SK-N-SH treated with all-trans-retinoic acid at 6 μM for 48 hours (cell line): ENCODE results near the gene CACNB4.
"Not testable (repeated sequence)": the region's sequence is repeated elsewhere in the genome, so short reads cannot be mapped to it uniquely, and the experiment has no call there.

ENCODE experiments used
- ATAC-seq: fragments of 200-7000 bp; cut with Tn5 transposase; 3 replicates; pipeline ENCODE4 v1.9.1; 2020; ENCODE audit warnings: mild to moderate bottlenecking, moderate library complexity
- ARNTL ChIP-seq: fragments of 450-650 bp; formaldehyde crosslinking; IDR thresholded peaks from 2 replicates; pipeline ENCODE4 v1.5.0; 2020; ENCODE audit warnings: low read depth, mild to moderate bottlenecking, moderate library complexity, borderline replicate concordance
- BACH2 ChIP-seq: fragments of 250-450 bp; sonication (Bioruptor Pico); IDR thresholded peaks from 2 replicates; pipeline ENCODE4 v1.9.0; 2021; ENCODE audit warnings: mild to moderate bottlenecking, borderline replicate concordance
- CSDC2 ChIP-seq: fragments of 250-450 bp; sonication (Bioruptor Pico); IDR thresholded peaks from 2 replicates; pipeline ENCODE4 v1.5.0; 2020; ENCODE audit warnings: mild to moderate bottlenecking, moderate library complexity
- ESRRG ChIP-seq: fragments of 250-450 bp; sonication (Bioruptor Pico); IDR thresholded peaks from 2 replicates; pipeline ENCODE4 v1.6.1; 2021; ENCODE audit warnings: mild to moderate bottlenecking
- PPARA ChIP-seq: fragments of 250-450 bp; sonication (Bioruptor Pico); IDR thresholded peaks from 2 replicates; pipeline ENCODE4 v1.5.0; 2020; ENCODE audit warnings: mild to moderate bottlenecking, borderline replicate concordance
- SNAI2 ChIP-seq: fragments of 250-450 bp; sonication (Bioruptor Pico); IDR thresholded peaks from 2 replicates; pipeline ENCODE4 v1.5.0; 2020; ENCODE audit warnings: mild to moderate bottlenecking, moderate library complexity
- TOX ChIP-seq: fragments of 250-450 bp; sonication (Bioruptor Pico); IDR thresholded peaks from 2 replicates; pipeline ENCODE4 v1.8.0; 2021; ENCODE audit warnings: mild to moderate bottlenecking, moderate library complexity, borderline replicate concordance
- ZC3H10 ChIP-seq: fragments of 250-450 bp; sonication (Bioruptor Pico); IDR thresholded peaks from 2 replicates; pipeline ENCODE4 v1.5.1; 2021; ENCODE audit warnings: mild to moderate bottlenecking, moderate library complexity
- ZFP3 ChIP-seq: fragments of 250-450 bp; sonication (Bioruptor Pico); IDR thresholded peaks from 2 replicates; pipeline ENCODE4 v1.5.0; 2020; ENCODE audit warnings: mild to moderate bottlenecking, moderate library complexity
- ZNF565 ChIP-seq: fragments of 450-650 bp; formaldehyde crosslinking; conservative IDR thresholded peaks from 2 replicates; pipeline ENCODE4 v1.5.0; 2020; ENCODE audit warnings: low read depth, mild to moderate bottlenecking, moderate library complexity
- ZNF8 ChIP-seq: fragments of 450-650 bp; formaldehyde crosslinking; IDR thresholded peaks from 2 replicates; pipeline ENCODE4 v1.5.0; 2020; ENCODE audit warnings: mild to moderate bottlenecking, moderate library complexity
- TF ChIP-seq, protein P1 (sequence below): fragments of 250-450 bp; sonication (Bioruptor Pico); IDR thresholded peaks from 2 replicates; pipeline ENCODE4 v1.8.0; 2020; ENCODE audit warnings: mild to moderate bottlenecking, moderate library complexity, borderline replicate concordance
- TF ChIP-seq, protein P2 (sequence below): fragments of 250-450 bp; sonication (Bioruptor Pico); IDR thresholded peaks from 2 replicates; pipeline ENCODE4 v1.8.0; 2021; ENCODE audit warnings: low read depth, mild to moderate bottlenecking, moderate library complexity, borderline replicate concordance
- TF ChIP-seq, protein P3 (sequence below): fragments of 250-450 bp; sonication (Bioruptor Pico); IDR thresholded peaks from 2 replicates; pipeline ENCODE4 v1.5.0; 2020; ENCODE audit warnings: mild to moderate bottlenecking, moderate library complexity
- TF ChIP-seq, protein P4 (sequence below): fragments of 250-450 bp; sonication (Bioruptor Pico); IDR thresholded peaks from 2 replicates; pipeline ENCODE4 v1.5.1; 2020; ENCODE audit warnings: low read depth, mild to moderate bottlenecking, moderate library complexity

CACNB4 gene

DNA sequence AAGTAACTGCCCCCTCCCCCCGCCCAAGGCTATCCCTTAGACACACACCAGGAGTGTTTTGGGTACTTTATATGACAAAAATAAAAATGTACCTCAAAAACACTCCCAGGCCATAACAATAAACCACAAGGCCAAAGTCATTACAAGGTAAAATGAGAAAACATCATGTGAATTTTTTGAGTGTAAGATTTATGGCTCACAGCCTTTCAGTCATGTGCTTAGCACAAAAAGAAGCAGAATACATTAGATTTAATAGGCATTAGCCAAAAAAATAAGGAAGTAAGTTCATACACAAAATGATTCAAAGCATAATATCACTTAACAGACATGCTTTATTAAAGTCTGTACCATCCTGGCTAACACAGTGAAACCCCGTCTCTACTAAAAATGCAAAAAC lies 103.7 kb downstream of the CACNB4 start:
- TF ChIP-seq, protein P1, sequence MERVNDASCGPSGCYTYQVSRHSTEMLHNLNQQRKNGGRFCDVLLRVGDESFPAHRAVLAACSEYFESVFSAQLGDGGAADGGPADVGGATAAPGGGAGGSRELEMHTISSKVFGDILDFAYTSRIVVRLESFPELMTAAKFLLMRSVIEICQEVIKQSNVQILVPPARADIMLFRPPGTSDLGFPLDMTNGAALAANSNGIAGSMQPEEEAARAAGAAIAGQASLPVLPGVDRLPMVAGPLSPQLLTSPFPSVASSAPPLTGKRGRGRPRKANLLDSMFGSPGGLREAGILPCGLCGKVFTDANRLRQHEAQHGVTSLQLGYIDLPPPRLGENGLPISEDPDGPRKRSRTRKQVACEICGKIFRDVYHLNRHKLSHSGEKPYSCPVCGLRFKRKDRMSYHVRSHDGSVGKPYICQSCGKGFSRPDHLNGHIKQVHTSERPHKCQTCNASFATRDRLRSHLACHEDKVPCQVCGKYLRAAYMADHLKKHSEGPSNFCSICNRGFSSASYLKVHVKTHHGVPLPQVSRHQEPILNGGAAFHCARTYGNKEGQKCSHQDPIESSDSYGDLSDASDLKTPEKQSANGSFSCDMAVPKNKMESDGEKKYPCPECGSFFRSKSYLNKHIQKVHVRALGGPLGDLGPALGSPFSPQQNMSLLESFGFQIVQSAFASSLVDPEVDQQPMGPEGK (CRISPR knock-in tag), result no peak
- TF ChIP-seq SNAI2 (CRISPR knock-in tag) (no peak), TOX (CRISPR knock-in tag) (no peak), ZFP3 (CRISPR knock-in tag) (no peak), ZNF565 (CRISPR knock-in tag) (no peak), BACH2 (CRISPR knock-in tag) (no peak), PPARA (no peak), ZC3H10 (CRISPR knock-in tag) (no peak)
- TF ChIP-seq, protein P2, sequence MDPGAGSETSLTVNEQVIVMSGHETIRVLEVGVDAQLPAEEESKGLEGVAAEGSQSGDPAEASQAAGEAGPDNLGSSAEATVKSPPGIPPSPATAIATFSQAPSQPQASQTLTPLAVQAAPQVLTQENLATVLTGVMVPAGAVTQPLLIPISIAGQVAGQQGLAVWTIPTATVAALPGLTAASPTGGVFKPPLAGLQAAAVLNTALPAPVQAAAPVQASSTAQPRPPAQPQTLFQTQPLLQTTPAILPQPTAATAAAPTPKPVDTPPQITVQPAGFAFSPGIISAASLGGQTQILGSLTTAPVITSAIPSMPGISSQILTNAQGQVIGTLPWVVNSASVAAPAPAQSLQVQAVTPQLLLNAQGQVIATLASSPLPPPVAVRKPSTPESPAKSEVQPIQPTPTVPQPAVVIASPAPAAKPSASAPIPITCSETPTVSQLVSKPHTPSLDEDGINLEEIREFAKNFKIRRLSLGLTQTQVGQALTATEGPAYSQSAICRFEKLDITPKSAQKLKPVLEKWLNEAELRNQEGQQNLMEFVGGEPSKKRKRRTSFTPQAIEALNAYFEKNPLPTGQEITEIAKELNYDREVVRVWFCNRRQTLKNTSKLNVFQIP (CRISPR knock-in tag), result no peak
- TF ChIP-seq, all 23 proteins: peak for 0
- no peak for ATAC-seq

DNA sequence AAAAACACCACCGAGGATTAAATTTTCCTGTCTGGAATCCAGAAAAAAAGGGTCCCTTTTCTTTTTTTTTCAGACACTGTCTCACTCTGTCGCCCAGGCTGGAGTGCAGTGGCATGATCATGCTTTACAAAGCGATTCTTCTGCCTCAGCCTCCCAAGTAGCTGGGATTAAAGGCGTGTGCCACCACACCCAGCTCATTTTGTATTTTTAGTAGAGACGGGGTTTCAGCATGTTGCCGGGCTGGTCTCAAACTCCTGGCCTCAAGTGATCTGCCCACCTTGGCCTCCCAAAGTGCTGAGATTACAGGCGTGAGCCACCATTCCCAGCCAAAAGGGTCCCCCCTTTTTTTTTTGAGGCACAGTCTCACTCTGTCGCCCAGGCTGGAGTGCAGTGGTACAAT lies 104.7 kb downstream of the CACNB4 start:
- ATAC-seq, result not testable (repeated sequence)

DNA sequence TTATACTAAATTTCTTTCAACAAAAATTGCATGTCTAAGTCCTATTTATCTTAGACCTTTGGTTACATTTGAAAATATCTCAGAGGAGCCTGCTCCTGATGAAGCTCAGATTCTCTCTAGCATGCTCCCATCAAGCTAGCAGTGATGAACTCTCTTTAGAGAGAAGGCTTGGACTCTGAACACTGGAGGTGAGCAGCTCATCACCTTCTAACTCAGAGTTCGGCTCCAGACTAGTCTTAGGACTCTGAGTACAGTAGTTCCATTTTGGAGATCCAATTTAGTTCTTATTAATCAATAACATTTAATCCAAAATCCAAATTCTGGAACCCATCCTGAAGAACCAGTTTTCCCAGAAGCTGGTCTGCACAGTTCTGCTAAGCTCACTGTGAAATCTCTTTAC lies 107.8 kb downstream of the CACNB4 start:
- TF ChIP-seq ZNF565 (CRISPR knock-in tag), result no peak
- TF ChIP-seq ESRRG (CRISPR knock-in tag), result no peak
- TF ChIP-seq, protein P1 (CRISPR knock-in tag), result no peak

DNA sequence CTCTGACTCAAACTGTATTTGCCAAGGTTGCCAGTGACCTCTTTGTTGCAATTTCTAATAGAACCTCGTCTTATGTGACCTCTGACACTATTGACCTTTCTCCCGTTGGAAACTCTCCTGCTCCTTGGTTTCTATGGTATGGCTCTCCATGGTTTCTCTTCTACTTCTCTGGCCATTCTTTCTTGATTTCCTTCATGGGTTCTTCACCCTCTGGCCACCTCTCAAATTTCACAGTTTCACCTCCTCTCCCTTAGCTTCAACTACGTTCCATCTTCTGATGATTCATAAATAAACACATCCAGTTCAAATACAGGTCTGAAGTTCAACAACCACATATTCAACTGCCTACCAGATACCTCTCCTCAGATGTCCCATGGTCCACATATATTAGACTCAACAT lies 109.5 kb downstream of the CACNB4 start:
- no peak for ATAC-seq
- no peak for TF ChIP-seq BACH2 (CRISPR knock-in tag)

More for the DNA sequence above, 107.8 kb downstream of the CACNB4 start:
- no peak for ATAC-seq

DNA sequence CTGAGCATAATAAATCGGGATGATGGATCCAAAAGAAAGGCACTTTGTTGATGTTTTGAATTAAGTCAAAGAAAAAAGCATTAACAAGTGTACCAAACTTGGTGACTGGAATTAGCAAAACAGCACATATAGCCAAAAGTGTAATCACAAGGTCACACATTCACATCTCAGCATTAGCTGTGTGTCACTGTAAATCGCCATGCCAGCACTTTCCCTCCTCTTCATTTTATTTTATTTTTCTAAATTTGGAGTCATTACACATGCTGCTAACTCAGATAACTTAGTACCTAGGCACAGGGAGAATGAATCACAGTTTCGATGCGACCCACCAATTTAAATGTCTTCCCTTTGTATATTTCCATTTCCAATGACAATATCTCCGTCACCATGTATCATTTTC lies 111.4 kb downstream of the CACNB4 start:
- TF ChIP-seq CSDC2 (CRISPR knock-in tag) (no peak), ZNF8 (CRISPR knock-in tag) (no peak), ARNTL (CRISPR knock-in tag) (no peak), ZC3H10 (CRISPR knock-in tag) (no peak), ZFP3 (CRISPR knock-in tag) (no peak), ESRRG (CRISPR knock-in tag) (no peak)
- TF ChIP-seq, protein P3, sequence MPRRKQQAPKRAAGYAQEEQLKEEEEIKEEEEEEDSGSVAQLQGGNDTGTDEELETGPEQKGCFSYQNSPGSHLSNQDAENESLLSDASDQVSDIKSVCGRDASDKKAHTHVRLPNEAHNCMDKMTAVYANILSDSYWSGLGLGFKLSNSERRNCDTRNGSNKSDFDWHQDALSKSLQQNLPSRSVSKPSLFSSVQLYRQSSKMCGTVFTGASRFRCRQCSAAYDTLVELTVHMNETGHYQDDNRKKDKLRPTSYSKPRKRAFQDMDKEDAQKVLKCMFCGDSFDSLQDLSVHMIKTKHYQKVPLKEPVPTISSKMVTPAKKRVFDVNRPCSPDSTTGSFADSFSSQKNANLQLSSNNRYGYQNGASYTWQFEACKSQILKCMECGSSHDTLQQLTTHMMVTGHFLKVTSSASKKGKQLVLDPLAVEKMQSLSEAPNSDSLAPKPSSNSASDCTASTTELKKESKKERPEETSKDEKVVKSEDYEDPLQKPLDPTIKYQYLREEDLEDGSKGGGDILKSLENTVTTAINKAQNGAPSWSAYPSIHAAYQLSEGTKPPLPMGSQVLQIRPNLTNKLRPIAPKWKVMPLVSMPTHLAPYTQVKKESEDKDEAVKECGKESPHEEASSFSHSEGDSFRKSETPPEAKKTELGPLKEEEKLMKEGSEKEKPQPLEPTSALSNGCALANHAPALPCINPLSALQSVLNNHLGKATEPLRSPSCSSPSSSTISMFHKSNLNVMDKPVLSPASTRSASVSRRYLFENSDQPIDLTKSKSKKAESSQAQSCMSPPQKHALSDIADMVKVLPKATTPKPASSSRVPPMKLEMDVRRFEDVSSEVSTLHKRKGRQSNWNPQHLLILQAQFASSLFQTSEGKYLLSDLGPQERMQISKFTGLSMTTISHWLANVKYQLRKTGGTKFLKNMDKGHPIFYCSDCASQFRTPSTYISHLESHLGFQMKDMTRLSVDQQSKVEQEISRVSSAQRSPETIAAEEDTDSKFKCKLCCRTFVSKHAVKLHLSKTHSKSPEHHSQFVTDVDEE (CRISPR knock-in tag), result no peak
- TF ChIP-seq, protein P4, sequence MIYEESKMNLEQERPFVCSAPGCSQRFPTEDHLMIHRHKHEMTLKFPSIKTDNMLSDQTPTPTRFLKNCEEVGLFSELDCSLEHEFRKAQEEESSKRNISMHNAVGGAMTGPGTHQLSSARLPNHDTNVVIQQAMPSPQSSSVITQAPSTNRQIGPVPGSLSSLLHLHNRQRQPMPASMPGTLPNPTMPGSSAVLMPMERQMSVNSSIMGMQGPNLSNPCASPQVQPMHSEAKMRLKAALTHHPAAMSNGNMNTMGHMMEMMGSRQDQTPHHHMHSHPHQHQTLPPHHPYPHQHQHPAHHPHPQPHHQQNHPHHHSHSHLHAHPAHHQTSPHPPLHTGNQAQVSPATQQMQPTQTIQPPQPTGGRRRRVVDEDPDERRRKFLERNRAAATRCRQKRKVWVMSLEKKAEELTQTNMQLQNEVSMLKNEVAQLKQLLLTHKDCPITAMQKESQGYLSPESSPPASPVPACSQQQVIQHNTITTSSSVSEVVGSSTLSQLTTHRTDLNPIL (CRISPR knock-in tag), result no peak
- no peak for ATAC-seq
